Kidney (tissue), 14 donors: ENCODE results near the gene MZB1. TPM values are rescaled to one million over a fixed set of nuclear protein-coding genes. Genes with fewer than 3 reads are reported as not detected.

Source experiments
- DNase-seq, 5 donors: peaks; one replicate each; pipeline ENCODE4 v3.0.0-alpha.2; 2013 to 2020
- FAIRE-seq: peaks from 2 replicates; lab custom pipeline; 2012; peaks lifted over from hg19 to GRCh38; lab: Jason Lieb, UNC
- H3K27ac ChIP-seq, 2 donors: one replicate each; pipeline ENCODE4 v1.7.0; 2013; ENCODE audit warnings: low read depth in 2 of 2, low read length in 2 of 2, inconsistent platforms in 1 of 2
- H3K27me3 ChIP-seq: one replicate; pipeline ENCODE4 v1.7.1; 2013; ENCODE audit warnings: low read length, inconsistent platforms; ENCODE audit not compliant: control insufficient read depth, insufficient read depth
- H3K36me3 ChIP-seq, 3 donors: one replicate each; pipeline versions ENCODE4 v1.7.0 to v1.7.1; 2013; ENCODE audit warnings: low read length in 3 of 3, control low read depth in 1 of 3, inconsistent platforms in 1 of 3; ENCODE audit not compliant: insufficient read depth in 3 of 3, control insufficient read depth in 2 of 3
- H3K4me1 ChIP-seq, 3 donors: one replicate each; pipeline versions ENCODE4 v1.7.0 to v1.7.1; 2013; ENCODE audit warnings: low read length in 3 of 3, inconsistent platforms in 1 of 3, low read depth in 1 of 3; ENCODE audit not compliant: control insufficient read depth in 2 of 3, insufficient read depth in 2 of 3
- H3K4me3 ChIP-seq, 3 donors: one replicate each; pipeline versions ENCODE4 v1.7.0 to v1.8.1; 2013; ENCODE audit warnings: low read length in 3 of 3, control low read depth in 1 of 3, inconsistent platforms in 1 of 3
- H3K9ac ChIP-seq, 3 donors: one replicate each; pipeline versions ENCODE4 v1.7.0 to v1.7.1; 2013; ENCODE audit warnings: low read length in 3 of 3, control low read depth in 1 of 3, inconsistent platforms in 1 of 3
- H3K9me3 ChIP-seq, 3 donors: one replicate each; pipeline versions ENCODE4 v1.7.0 to v1.7.1; 2013; ENCODE audit warnings: low read length in 3 of 3, control low read depth in 1 of 3, inconsistent platforms in 1 of 3; ENCODE audit not compliant: control insufficient read depth in 2 of 3, insufficient read depth in 1 of 3
- intact Hi-C: fragments of 100-400 bp; cut with DNase I; formaldehyde crosslinking; loops from one replicate; pipeline ENCODE4 v1.11.1; 2022
- polyA plus RNA-seq: library from polyadenylated mRNA; stranded (reverse); fragments of 350-450 nt; fragmentation: Illumina TruSeq; extraction: RNeasy Lipid Tissue Mini Kit (QIAGEN cat#74804); gene quantifications from one replicate; pipeline ENCODE4 v1.2.3, GENCODE V29; 2014; ENCODE audit warnings: low read depth, low replicate concordance; ENCODE audit not compliant: insufficient read depth
- total RNA-seq: library from RNA; stranded (reverse); fragmentation: NEBNext Ultra II Directional; extraction: Animal tissue kit (Norgen Biotek cat#: 25700); gene quantifications from one replicate; pipeline ENCODE4 v1.2.1, GENCODE V29; 2021
- TF ChIP-seq, protein P1 (sequence below): IDR thresholded peaks from 3 replicates; pipeline ENCODE4 v1.5.1; 2012; ENCODE audit warnings: mild to moderate bottlenecking, moderate library complexity, borderline replicate concordance; ENCODE audit not compliant: insufficient read depth; ENCODE audit errors: extremely low read depth
- donor health status: control.
- donor health status: control.
- donor health status: control.
- donor health status: control.
- donor health status: control.
- donor health status: DM: yes; HTN: yes; CAD: no.
- donor health status: Normal renal cell carcinoma (clear cell type).

MZB1 gene
- total and polyA plus RNA-seq, 2 donors from 2014 or later: 1.2 to 49.6 TPM

- Histone ChIP-seq H3K9ac (no peak overlapping the region), H3K4me3 (peak overlapping the region in 1 of 3 donors; percentile 37), H3K36me3 (peaks cover 0 to 17% (median 0%) of the 10 kb centered on the region in 3 donors), H3K9me3 (no peaks in the 10 kb centered on the region), H3K4me1 (peaks cover 0 to 18% (median 16%) of the 10 kb centered on the region in 3 donors), H3K27me3 (no peaks in the 10 kb centered on the region), H3K27ac (no peak overlapping the region)
- FAIRE-seq (no peak), DNase-seq (no peak)
- intact Hi-C loops: no loop called here
- TF ChIP-seq, protein P1, sequence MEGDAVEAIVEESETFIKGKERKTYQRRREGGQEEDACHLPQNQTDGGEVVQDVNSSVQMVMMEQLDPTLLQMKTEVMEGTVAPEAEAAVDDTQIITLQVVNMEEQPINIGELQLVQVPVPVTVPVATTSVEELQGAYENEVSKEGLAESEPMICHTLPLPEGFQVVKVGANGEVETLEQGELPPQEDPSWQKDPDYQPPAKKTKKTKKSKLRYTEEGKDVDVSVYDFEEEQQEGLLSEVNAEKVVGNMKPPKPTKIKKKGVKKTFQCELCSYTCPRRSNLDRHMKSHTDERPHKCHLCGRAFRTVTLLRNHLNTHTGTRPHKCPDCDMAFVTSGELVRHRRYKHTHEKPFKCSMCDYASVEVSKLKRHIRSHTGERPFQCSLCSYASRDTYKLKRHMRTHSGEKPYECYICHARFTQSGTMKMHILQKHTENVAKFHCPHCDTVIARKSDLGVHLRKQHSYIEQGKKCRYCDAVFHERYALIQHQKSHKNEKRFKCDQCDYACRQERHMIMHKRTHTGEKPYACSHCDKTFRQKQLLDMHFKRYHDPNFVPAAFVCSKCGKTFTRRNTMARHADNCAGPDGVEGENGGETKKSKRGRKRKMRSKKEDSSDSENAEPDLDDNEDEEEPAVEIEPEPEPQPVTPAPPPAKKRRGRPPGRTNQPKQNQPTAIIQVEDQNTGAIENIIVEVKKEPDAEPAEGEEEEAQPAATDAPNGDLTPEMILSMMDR: no peak
These were observed 9.9 kb downstream of the MZB1 start for GRCh38 chr5:139379626-139380449.

DNA sequence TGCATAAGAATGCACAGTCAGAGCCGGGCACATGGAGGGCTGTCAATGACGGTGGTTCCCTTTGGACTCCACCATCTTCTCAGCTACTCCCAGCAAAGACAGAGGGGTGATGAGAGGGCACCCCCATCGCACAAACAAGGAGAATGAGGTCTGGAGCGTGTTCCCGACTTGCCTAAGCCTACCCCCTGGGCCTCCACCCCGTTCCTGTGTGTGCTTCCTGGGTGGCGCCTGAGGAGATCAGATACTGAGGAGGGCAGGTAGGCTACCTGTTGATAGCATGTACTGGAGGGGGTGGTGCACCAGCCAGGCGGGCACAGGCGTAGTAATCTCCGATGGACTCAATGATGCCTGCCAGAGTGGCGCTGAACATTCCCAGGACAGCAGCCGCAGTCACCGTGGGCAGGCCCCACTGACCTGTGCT is 10.8 kb downstream of the MZB1 start:
- H3K4me3 ChIP-seq: no peak overlapping the region
- no peaks in the 10 kb centered on the region for H3K27me3 ChIP-seq
- DNase-seq (no peak), FAIRE-seq (no peak)
- no peak overlapping the region for H3K9ac ChIP-seq
- H3K36me3 ChIP-seq: peaks cover 0 to 17% (median 0%) of the 10 kb centered on the region in 3 donors
- H3K9me3 ChIP-seq: no peaks in the 10 kb centered on the region
- H3K4me1 ChIP-seq: peaks cover 0 to 12% (median 9%) of the 10 kb centered on the region in 3 donors
- H3K27ac ChIP-seq: no peak overlapping the region
- intact Hi-C loops: no loop called here
- TF ChIP-seq, protein P1: no peak

- no peak overlapping the region for H3K9ac ChIP-seq
- intact Hi-C loops: no loop called here
- TF ChIP-seq, protein P1: no peak
- H3K27me3 ChIP-seq: no peaks in the 10 kb centered on the region
- no peaks in the 10 kb centered on the region for H3K9me3 ChIP-seq
- H3K4me1 ChIP-seq: peaks cover 0 to 5% (median 2%) of the 10 kb centered on the region in 3 donors
- peaks cover 0 to 17% (median 2%) of the 10 kb centered on the region in 3 donors for H3K36me3 ChIP-seq
- DNase-seq (peak in 3 of 5 donors; percentile 31 to 73 (median 59)), FAIRE-seq (no peak)
- H3K4me3 ChIP-seq: no peak overlapping the region
- no peak overlapping the region for H3K27ac ChIP-seq
These were observed 11.4 kb downstream of the MZB1 start for GRCh38 chr5:139378101-139378825.
